Mesothelial cell of epicardium (in vitro differentiated cells): ENCODE measurements around the gene EML1. TPM values are rescaled to one million over a fixed set of nuclear protein-coding genes. Genes with fewer than 3 reads are reported as not detected.

ENCODE experiments used
- DNase-seq, 2 experiments: peaks; one replicate each; pipeline ENCODE4 v3.0.0; 2021; ENCODE audit warnings: low spot score in 2 of 2; ENCODE audit not compliant: unreplicated experiment in 2 of 2
- H3K27ac Mint-ChIP-seq: 2 replicates; pipeline ENCODE4 v1.8.0; 2021; ENCODE audit warnings: mixed read lengths
- H3K27me3 Mint-ChIP-seq: 2 replicates; pipeline ENCODE4 v1.8.0; 2021; ENCODE audit warnings: low read depth, mixed read lengths
- H3K36me3 Mint-ChIP-seq: 2 replicates; pipeline ENCODE4 v1.8.0; 2021; ENCODE audit warnings: mixed read lengths
- H3K4me1 Mint-ChIP-seq: 2 replicates; pipeline ENCODE4 v1.8.0; 2021; ENCODE audit warnings: mixed read lengths
- H3K4me3 Mint-ChIP-seq: 2 replicates; pipeline ENCODE4 v1.8.0; 2021; ENCODE audit warnings: mild to moderate bottlenecking, moderate library complexity, mixed read lengths
- H3K9me3 Mint-ChIP-seq: 2 replicates; pipeline ENCODE4 v1.8.0; 2021; ENCODE audit warnings: mixed read lengths
- CTCF ChIP-seq: fragments of 200-600 bp; sonication (generic); IDR thresholded peaks from one replicate; pipeline ENCODE4 v1.5.0; 2021; ENCODE audit warnings: antibody characterized with exemption; ENCODE audit not compliant: unreplicated experiment
- total RNA-seq: library from RNA; stranded (reverse); gene quantifications from 3 replicates; pipeline ENCODE4 v1.2.1, GENCODE V29; 2021

EML1 gene
- total RNA-seq, 1 donor from 2014 or later, result 18.9 TPM

GRCh38 chr14:99950181-99950580 is 157.0 kb downstream of the EML1 start:
- DNase-seq, result no peak
- Mint-ChIP-seq H3K27me3 (peaks cover 13% of the 10 kb centered on the region), H3K4me1 (no peaks in the 10 kb centered on the region), H3K9me3 (no peaks in the 10 kb centered on the region), H3K4me3 (no peak overlapping the region), H3K36me3 (no peaks in the 10 kb centered on the region), H3K27ac (no peak overlapping the region)
- TF ChIP-seq CTCF, result no peak

GRCh38 chr14:99951085-99951484 is 157.9 kb downstream of the EML1 start:
- no peak for DNase-seq
- Mint-ChIP-seq H3K36me3 (no peaks in the 10 kb centered on the region), H3K27ac (no peak overlapping the region), H3K4me1 (no peaks in the 10 kb centered on the region), H3K9me3 (no peaks in the 10 kb centered on the region), H3K27me3 (peaks cover 13% of the 10 kb centered on the region), H3K4me3 (no peak overlapping the region)
- no peak for TF ChIP-seq CTCF

GRCh38 chr14:99952039-99952438 is 158.8 kb downstream of the EML1 start:
- TF ChIP-seq CTCF, result no peak
- H3K4me1 Mint-ChIP-seq, result no peaks in the 10 kb centered on the region
- H3K36me3 Mint-ChIP-seq, result no peaks in the 10 kb centered on the region
- H3K27me3 Mint-ChIP-seq, result peaks cover 13% of the 10 kb centered on the region
- H3K27ac Mint-ChIP-seq, result no peak overlapping the region
- no peak overlapping the region for H3K4me3 Mint-ChIP-seq
- no peaks in the 10 kb centered on the region for H3K9me3 Mint-ChIP-seq
- DNase-seq, result no peak

GRCh38 chr14:99952453-99952852 is 159.2 kb downstream of the EML1 start:
- no peak for DNase-seq
- Mint-ChIP-seq H3K36me3 (no peaks in the 10 kb centered on the region), H3K9me3 (no peaks in the 10 kb centered on the region), H3K27me3 (peaks cover 13% of the 10 kb centered on the region), H3K4me1 (no peaks in the 10 kb centered on the region), H3K27ac (no peak overlapping the region), H3K4me3 (no peak overlapping the region)
- TF ChIP-seq CTCF, result no peak

- H3K9me3 Mint-ChIP-seq, result no peaks in the 10 kb centered on the region
- no peak for TF ChIP-seq CTCF
- H3K27me3 Mint-ChIP-seq, result peaks cover 29% of the 10 kb centered on the region
- no peaks in the 10 kb centered on the region for H3K4me1 Mint-ChIP-seq
- H3K36me3 Mint-ChIP-seq, result no peaks in the 10 kb centered on the region
- DNase-seq, result no peak
- H3K4me3 Mint-ChIP-seq, result no peak overlapping the region
- H3K27ac Mint-ChIP-seq, result no peak overlapping the region
These were observed 162.7 kb downstream of the EML1 start for GRCh38 chr14:99955826-99956455.

- H3K4me3 Mint-ChIP-seq, result no peak overlapping the region
- H3K36me3 Mint-ChIP-seq, result no peaks in the 10 kb centered on the region
- H3K4me1 Mint-ChIP-seq, result no peaks in the 10 kb centered on the region
- DNase-seq, result no peak
- no peak overlapping the region for H3K27ac Mint-ChIP-seq
- no peak for TF ChIP-seq CTCF
- H3K9me3 Mint-ChIP-seq, result no peaks in the 10 kb centered on the region
- H3K27me3 Mint-ChIP-seq, result peaks cover 29% of the 10 kb centered on the region
These were observed 165.2 kb downstream of the EML1 start for GRCh38 chr14:99958380-99958779.
